GM19468 (cell line): ENCODE data around the gene MRGPRE.

ENCODE experiments used
- ATAC-seq: cut with Tn5 transposase; IDR thresholded peaks from one replicate; pipeline ENCODE4 v1.9.1; 2021; ENCODE audit warnings: mild to moderate bottlenecking, moderate library complexity, moderate number of reproducible peaks; ENCODE audit not compliant: unreplicated experiment; ENCODE audit errors: extremely low read depth

The MRGPRE gene

DNA sequence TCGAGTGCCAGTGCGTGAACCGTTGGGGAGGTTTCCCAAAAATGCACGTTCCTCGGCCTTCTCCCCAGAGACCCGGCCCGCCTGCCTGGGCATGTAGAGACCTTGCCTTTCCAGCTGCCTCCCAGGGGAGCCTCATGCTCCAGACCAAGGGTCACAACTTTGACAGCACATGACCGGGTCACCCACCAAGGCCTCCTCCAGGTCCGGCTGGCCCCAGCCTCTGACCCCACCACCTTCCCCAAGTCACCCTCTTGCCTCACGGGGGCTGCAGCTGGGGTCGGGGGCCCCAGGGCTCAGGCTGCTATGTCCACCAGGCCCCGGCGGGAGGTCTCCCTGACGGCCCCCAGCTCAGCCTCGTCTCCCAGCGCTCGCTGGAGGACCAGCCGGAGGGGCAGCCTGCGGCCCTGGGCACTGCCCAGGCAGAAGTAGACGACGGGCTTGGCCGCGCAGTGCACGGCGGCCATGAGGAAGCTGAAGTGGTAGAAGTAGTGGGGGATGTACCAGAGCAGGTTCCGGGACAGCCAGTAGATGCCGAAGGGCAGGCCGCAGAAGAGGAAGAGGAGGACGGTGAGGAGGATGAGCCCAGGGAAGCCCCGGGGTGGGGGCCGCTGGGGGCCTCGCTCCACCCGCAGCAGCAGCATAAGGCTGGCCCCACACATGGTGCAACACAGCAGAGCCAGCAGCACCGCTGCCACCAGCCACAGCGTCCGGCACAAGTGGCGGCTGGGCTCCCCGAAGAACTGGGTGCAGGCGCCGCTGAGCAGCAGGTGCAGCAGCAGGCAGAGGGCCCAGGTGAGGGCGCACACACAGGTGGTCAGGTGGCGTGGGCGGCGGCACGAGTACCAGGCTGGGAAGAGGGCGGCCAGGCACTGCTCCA, 4.4 kb downstream of the MRGPRE start:
- no peak for ATAC-seq

DNA sequence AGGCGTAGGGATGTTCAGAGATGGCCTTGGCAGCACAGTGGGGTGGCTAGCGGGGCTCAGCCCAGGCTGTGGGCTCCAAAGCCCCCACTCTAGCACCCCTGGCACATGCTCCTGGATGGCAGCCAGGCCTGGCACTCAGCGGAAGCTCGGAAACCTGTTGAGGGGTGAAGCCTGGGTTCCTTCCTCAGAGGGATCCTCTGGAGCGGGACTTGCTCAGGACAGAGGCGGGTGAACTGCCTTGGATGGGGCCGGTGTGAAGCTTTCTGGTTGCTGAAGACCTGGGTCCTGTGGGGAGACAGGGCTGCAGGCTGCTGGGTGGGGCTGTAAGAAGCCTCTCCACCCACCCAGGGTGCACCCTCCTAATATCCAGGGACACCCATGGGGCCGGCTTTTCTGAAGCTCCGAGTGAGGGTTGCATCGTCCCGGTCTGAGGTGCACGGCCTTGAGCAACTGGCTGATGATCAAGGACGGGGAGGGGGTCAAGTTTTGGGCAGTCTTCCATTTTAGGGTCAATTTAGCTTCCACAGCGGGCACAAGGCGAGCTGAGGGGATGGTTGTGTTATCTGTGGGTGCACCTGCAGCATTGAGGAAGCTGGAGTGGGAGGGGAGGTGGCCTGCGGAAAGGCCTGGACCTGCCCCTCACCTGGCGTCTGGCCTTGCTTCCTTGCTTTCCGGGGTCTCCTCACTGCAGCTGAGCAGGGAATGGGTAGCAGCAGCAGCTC, 5.2 kb downstream of the MRGPRE start:
- no peak for ATAC-seq

DNA sequence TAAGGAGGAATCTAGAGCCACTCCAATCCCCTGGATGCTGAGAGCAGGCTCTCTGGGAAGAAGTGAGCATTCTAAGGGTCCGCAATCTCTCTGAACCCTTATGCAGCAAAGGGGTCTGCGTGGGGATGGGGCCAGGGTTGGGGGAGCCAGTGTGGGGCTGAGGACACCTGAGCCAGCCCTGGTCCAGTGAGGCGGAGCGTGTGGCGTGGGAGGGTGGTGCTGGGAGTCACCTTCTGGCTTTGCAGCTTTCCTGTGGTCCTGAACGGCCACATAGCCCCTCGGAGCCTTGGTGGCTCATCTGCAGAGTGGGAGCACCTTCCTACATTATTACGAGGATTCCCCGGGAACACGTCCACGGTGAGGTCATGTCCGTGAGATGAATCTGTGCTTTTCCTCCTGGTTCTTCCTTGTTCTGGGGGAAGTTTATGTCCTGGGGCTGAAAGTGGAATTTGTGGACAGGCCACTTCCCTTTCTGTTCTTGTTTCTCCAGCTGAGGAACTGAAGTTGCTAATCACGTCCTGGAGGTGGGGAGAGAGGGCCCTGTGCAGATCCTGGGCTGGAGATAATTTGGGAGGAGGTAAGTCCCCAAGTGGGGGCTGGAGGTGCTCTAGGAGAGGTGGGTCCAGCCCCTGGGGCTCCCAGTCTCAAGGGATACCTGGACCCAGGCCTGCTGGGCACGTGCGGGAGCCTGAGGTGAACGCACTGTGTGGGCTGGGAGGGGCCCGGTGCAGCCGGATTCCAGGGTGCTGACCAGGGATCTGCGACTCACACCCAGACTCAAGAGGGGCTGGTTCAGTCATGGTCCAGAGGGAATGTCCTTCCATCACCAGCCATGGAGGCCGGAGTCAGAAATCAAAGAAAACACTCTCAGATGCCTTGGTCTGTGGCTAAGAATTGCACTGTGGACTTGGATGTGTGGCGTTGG, 6.1 kb downstream of the MRGPRE start:
- ATAC-seq, result no peak

DNA sequence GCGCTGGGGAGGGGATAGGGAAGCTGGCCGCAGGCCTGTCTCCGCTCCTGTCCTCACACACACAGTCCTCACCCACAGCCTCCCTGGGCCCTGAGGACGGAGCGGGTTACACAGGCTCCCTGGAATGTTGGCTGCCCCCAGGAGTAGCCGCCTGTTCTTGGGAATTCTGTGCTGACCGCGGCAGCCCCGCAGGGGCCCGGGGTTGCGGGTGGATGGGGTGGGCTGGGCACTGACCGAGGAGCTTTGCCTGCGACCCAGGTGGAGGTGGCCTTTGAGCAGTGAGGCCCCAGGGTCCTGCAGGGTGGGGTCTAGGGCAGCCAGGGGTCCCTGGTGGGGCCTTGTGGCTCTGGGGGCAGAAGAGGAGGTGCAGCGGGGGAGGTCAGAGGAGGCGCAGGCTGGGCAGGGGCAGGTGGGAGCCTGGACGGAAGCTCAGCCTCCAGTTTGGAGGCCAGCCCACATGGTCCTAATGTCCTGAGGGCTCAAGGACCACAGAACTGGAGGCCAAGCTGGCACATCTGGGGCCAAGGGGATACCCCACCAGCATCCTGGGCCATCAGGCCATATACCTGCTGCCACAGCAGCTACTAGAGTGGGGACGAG, 7.0 kb downstream of the MRGPRE start:
- no peak for ATAC-seq

DNA sequence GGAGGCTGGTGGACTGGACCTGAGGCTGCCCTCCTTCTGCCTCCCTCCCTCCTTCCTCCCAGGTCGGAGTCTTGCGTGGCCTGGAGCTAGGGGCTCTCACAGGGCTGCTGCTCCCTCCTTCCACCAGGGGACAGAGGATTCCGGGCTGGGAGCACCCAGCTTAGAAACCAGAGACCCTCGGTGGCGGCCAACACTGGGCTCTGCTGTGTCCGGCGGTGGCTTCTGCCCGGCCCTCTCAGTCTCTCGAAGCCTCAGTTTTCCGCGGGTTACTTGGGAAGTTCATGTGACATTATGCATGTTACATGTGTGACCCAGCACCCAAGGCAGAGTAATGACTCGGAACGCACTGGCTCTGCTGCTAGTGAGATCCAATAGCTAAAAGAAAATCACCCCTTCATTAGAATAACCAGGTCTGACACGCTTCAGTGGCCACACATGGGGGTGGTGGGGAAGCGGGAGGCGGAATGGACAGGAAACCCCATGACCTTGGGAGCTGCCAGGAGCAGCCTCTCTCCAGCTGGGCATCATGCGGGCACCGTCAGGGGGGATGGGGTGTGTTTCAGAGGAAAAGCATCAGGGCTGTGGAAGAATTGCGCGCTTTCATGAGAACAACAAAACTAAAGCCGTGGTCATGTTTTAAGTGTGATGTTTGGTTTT, 7.7 kb downstream of the MRGPRE start:
- no peak for ATAC-seq

DNA sequence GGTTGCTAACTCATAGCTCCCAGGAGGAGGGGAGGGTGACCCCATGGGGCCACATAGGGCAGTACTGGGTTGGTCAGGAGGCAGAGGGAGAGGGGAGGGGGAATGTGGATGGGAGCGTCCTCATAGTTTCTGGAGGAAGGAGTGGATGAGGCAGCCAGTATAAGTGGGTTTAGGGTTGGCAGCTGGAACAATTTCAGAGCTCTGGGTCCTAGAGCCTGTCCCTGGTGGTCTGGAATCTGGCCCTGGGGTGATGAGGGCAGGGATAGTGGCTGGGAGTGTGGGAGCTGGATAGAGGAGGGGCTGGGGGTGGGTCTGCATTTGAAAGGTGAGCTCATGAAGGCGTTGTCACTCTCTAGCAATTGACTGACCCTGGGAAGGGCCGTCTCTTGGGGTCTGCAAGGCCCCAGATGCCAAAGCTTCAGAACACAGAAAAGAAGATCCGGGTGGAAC, 8.3 kb downstream of the MRGPRE start:
- no peak for ATAC-seq

DNA sequence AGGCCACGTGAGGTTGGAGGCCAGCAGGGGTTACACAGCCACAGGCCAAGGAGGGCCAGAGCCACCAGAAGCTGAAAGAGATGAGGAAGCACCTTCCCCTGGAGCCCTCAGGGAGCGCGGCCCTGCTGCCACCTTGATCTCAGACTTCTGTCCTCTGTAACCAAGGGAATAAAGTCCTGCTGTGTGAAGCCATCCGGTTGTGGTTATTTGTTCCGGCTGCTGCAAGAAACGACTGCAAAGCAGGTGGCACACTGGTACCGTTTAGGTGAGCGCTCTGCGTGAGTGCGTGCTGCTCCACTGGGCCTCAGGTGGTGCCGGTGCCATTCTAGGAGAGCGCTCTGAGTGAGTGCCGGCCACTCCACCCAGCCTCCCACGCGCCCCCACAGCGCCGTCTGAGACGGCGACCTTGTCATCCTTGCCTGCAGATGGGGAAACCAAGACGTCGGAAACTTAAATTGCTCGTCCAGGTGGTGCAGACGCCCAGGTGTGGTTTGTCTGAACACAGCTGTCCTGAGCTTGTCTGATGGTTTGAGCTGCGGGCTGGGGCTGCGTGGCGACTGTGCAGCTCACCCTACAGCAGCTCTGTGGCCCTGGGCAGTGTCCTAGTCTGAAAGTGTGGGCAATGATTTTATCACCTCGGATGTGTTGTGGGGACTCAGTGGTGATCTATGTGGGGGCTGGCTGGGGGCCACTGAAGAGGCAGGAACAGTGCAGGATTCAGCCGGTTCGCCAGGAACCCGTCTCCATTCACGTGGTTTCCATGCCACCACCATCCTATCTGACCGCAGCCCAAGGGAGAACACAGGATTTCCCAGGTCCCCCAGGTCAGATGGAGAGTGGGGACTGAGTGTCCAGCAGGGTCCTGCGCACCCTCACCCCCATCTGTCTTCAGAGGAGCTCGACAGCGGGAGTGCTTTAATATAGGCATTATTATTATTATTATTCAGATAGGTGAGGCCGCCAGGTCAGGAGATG, 9.0 kb downstream of the MRGPRE start:
- ATAC-seq, result no peak

DNA sequence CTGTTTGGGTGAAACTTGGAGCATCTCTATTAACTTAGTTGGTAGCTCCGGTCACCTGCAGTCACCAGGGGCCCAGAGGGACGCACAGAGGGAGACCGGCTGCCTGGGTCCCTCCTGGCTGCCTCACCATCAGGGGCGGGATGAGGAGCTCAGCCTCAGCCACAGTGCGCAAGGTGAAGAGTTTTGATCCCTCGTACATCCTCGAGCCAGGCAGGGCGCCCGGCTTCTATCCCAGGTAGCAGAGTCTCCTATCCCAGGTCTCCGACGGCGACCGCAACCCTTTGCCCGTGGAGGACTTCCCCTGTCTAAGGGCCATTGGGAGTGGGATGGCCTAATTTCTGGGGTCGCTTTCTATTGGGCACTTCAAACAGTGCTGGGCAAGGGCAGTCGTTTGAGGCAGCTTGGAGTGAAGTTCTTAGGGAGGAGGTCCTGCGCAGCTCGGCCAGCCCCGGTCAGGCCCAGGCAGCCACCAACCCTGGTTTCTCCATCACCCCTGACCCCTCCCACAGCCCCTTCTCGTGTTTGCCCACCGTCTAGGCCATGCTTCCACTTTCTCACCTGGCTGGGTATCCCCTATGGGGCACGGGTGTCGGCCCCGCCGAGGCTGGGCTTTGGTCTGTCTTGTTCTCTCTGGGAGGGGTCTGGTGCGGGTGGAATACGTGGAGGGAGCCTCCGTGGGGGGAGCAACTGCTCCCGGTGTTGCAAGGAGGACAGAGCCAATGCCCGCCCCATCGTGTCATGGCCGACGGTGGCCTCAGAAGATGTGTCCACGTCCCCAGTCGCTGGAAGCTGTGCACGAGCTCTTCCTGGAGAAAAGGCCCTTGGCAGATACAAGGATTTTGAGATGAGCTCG, 10.0 kb downstream of the MRGPRE start:
- ATAC-seq, result no peak

DNA sequence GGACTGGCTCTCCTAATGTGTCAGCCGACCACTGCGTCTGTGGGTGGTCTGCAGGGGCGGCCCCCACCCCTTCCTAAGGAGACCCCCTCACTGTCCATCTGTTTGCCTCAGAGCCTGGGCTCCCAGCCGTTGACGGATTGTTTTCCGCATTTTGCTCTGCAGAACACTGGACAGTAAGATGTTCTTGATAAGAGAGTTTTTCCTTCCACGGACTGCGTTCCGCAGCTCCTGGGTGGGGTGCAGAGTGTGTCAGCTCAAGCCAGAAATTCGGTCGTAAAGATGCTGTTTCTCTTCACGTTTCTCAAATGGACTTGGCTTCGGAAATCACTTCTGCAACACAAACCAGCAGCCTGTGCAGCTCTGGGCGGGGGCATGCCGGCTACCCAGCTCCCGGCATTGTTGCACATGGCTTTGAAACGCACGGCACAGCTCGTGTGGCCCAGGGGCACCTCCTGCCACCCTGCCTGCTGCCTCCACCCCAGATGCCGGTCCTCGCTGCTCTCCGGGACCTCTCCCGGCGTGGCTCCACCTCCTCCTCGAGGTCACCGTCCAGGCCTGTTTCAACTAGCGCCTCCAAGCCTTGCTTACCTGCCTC, 10.7 kb downstream of the MRGPRE start:
- no peak for ATAC-seq

DNA sequence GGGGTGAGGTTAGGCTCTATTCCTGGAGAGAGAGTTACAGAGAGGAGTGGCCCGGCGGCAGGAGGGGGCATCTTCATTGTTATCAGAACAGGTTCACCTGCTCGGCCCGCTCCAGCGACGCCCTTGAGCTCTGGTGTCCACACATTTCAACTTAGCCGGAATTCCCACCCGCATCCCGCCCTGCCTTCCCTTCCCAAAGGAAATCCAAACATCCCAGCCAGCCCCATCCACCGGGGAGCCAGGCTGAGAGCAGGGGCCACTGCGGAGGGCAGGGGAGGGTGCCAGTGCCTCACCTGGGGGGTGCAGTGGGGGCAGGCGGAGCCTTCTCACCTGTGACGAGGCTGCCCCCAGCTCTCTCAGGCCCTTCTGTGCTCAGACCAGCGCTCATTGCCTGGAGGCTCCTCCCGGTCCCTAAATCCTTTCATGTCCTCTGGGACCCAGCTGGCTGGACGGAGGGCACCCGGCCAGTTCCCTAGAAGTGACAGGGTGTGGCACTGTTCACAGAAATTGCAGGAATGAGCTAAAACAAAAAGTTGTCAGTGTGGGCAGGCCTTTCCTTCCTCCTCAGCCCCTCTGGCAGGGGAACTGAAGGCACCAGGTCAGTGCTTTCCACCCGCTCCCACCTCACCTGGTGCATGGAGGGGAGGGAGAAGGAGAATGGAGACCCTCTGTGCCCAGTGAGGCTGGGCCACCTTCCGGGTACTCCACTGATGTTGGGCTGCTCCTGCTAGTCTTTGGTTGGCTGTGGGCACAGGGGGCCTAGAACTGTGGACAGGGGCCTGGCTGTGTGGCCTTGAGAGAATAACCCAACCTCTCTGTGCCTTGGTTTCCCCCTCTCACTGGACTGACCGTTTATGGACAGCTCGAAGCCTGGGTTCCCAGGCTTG, 11.5 kb downstream of the MRGPRE start:
- ATAC-seq, result no peak

DNA sequence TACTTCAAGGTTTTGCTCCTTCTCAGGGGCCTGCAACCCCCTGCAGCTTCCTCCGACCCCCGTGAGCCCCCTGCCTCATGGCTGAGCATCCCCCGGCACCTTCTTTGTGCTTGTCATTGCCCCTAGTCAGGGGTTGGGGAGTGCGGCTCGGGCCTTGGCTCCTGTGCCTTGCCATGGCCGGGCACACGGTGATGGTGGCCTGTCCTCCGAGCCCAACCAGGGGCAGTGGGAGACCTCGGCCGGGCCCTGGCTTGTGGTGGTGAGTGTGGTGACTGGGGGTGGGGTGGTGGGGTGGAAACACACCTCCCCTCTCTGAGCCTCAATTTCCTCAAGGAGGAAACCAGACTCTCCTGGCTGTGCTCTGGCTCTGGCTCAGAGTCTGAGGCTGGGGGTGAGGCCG, 12.1 kb downstream of the MRGPRE start:
- ATAC-seq, result no peak

DNA sequence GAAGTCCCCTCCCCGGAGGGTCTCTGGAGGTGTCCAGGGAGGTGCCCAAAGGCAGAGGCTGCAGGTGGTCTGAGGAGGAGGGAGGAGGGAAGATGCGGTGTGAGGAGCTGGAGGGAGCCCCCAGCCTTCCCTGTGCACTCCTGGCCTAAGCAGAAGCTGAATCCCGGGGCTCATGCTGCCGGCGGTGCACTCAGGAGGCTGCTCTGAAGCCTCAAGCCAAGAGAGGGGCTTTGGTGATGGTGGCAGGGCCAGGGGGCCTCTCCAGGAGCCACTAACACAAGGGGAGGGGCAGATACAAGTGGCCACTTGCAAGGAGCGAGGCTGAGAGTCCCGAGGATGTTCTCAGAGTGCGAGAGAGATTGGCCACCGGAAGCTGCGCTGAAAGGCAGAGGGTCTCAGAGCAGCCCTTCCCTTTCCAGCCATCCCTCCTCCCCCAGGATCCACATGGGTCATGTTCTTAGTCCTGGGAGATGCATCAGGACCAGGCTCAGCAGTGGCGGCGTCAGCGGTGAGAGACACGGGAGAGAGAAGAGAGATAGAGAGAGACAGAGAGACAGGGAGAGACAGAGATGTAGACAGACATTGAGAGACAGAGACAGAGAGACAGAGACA, 12.8 kb downstream of the MRGPRE start:
- no peak for ATAC-seq

DNA sequence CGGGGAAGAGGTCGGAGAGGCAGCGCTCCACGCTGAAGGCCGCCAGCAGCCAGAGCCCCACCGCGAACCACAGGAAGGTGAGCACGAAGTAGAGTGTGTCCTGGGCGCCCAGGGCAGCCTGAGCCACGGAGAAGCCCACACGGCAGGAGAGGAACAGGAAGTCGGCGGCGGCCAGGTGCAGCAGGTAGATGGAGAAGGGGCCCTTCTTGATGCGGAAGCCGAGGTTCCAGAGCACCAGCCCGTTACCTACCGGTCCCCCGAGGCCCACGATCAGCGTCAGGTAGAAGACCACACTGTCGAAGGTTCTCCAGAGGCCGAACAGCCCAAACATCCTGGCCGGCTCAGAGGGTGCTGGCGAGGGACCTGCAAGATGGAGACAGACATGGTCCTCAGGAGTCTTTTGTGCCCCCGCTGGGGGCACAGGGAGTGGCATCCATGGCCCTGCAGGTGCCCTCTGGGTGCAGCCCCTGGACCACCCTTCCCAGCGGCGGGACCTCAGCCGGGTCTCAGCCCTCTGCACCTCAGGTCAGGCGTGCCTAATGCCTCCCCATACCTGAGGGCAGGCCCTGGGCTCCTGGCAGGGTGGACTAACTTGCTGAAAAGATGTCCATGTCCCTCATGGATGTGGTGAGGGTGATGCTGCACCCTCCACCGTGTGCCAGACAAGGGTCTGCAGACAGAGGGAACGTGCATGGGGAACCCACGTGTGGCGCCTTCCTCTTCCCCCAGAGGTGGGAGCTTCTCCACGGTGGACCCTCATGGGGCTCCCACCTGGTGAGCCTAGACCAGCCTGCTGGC, 13.5 kb downstream of the MRGPRE start, which contains the start of gene MRGPRG:
Gene MRGPRG (minus strand): TSS at position 331 of the 798 bp plus-strand sequence. CDS start 0 bp downstream, at position 331.
- no peak for ATAC-seq

DNA sequence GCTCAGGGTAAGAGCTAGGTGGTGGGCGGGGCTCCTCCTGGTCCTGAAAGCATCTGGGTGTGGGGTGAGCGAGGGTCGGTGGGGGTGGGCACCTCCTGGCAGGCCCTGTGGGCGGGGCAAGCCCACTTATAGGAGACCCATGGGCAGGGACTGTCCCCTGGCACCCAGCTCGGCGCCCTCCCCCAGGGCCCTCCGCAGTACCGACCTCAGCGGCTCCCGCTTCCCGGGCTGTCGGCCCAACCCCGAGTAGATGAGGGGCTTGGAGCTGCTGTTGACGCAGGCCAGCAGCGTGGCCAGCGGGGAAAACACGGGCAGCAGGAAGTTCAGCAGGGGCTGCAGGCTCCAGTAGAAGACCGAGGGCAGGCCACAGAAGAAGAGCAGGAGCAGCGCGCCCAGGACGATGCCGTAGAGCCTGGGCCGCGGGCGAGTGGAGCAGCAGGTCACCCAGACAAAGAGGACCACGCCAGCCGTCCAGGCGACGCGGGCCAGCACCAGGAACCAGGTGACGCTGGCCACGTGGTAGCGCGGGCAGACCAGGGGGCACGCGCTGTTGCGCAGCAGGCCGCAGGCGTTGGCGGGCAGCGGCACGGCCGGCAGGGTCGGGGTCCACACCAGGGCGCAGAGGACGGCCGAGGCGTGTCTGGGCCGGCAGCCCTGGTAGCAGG, 14.3 kb downstream of the MRGPRE start:
- ATAC-seq, result no peak
